Activated CD4-positive, alpha-beta T cell treated with anti-CD3 and anti-CD28 coated beads, Interleukin-2, amount 10 ng/mL, durations not matched to agents 24 days and 14 days (primary cell): Measurements from ENCODE around the gene GALNT13. TPM values are rescaled to one million over a fixed set of nuclear protein-coding genes. Genes with fewer than 3 reads are reported as not detected.

Experiments
- DNase-seq: peaks from one replicate; pipeline ENCODE4 v3.0.0; 2022
- H3K27ac Mint-ChIP-seq: one replicate; pipeline ENCODE4 v1.8.0; 2022; ENCODE audit warnings: mild to moderate bottlenecking, mixed read lengths
- H3K27me3 Mint-ChIP-seq: one replicate; pipeline ENCODE4 v1.8.0; 2022; ENCODE audit warnings: mixed read lengths
- H3K36me3 Mint-ChIP-seq: one replicate; pipeline ENCODE4 v1.8.0; 2022; ENCODE audit warnings: low read depth, mild to moderate bottlenecking, mixed read lengths
- H3K4me1 Mint-ChIP-seq: one replicate; pipeline ENCODE4 v1.8.0; 2021; ENCODE audit warnings: mixed read lengths
- H3K4me3 Mint-ChIP-seq: one replicate; pipeline ENCODE4 v1.8.0; 2022; ENCODE audit warnings: mild to moderate bottlenecking, moderate library complexity, mixed read lengths
- H3K9me3 Mint-ChIP-seq: one replicate; pipeline ENCODE4 v1.8.0; 2021; ENCODE audit warnings: mixed read lengths
- intact Hi-C: fragments of 100-400 bp; cut with micrococcal nuclease; formaldehyde crosslinking; loops from one replicate; pipeline ENCODE4 v1.15.1; 2023
- total RNA-seq: library from RNA; stranded (reverse); gene quantifications from 2 replicates; pipeline ENCODE4 v1.2.3, GENCODE V29; 2022

The GALNT13 gene
- total RNA-seq, 1 donor from 2014 or later, result not detected

- peaks cover 6% of the 10 kb centered on the region for H3K9me3 Mint-ChIP-seq
- no peaks in the 10 kb centered on the region for H3K36me3 Mint-ChIP-seq
- H3K4me3 Mint-ChIP-seq, result no peak overlapping the region
- H3K27me3 Mint-ChIP-seq, result no peaks in the 10 kb centered on the region
- intact Hi-C loops, result no loop called here
- no peak overlapping the region for H3K27ac Mint-ChIP-seq
- H3K4me1 Mint-ChIP-seq, result no peaks in the 10 kb centered on the region
- no peak for DNase-seq
These were observed 316.2 kb downstream of the GALNT13 start for GRCh38 chr2:154187948-154188347.

GRCh38 chr2:154189953-154190352, 318.2 kb downstream of the GALNT13 start:
- no peaks in the 10 kb centered on the region for H3K4me1 Mint-ChIP-seq
- no peak for DNase-seq
- H3K36me3 Mint-ChIP-seq, result no peaks in the 10 kb centered on the region
- H3K9me3 Mint-ChIP-seq, result peaks cover 6% of the 10 kb centered on the region
- H3K4me3 Mint-ChIP-seq, result no peak overlapping the region
- intact Hi-C loops, result no loop called here
- no peaks in the 10 kb centered on the region for H3K27me3 Mint-ChIP-seq
- no peak overlapping the region for H3K27ac Mint-ChIP-seq

- H3K4me3 Mint-ChIP-seq, result no peak overlapping the region
- H3K9me3 Mint-ChIP-seq, result no peaks in the 10 kb centered on the region
- intact Hi-C loops, result no loop called here
- no peaks in the 10 kb centered on the region for H3K36me3 Mint-ChIP-seq
- H3K27me3 Mint-ChIP-seq, result no peaks in the 10 kb centered on the region
- no peaks in the 10 kb centered on the region for H3K4me1 Mint-ChIP-seq
- no peak for DNase-seq
- H3K27ac Mint-ChIP-seq, result no peak overlapping the region
These were observed 321.5 kb downstream of the GALNT13 start for GRCh38 chr2:154193246-154193645.

GRCh38 chr2:154194909-154195643, 323.4 kb downstream of the GALNT13 start:
- no peak overlapping the region for H3K27ac Mint-ChIP-seq
- H3K36me3 Mint-ChIP-seq, result no peaks in the 10 kb centered on the region
- no peak overlapping the region for H3K4me3 Mint-ChIP-seq
- no peaks in the 10 kb centered on the region for H3K27me3 Mint-ChIP-seq
- H3K4me1 Mint-ChIP-seq, result no peaks in the 10 kb centered on the region
- H3K9me3 Mint-ChIP-seq, result no peaks in the 10 kb centered on the region
- DNase-seq, result no peak
- intact Hi-C loops, result no loop called here

GRCh38 chr2:154195644-154196195, 324.0 kb downstream of the GALNT13 start:
- intact Hi-C loops, result no loop called here
- no peaks in the 10 kb centered on the region for H3K4me1 Mint-ChIP-seq
- no peak overlapping the region for H3K4me3 Mint-ChIP-seq
- H3K9me3 Mint-ChIP-seq, result no peaks in the 10 kb centered on the region
- no peak overlapping the region for H3K27ac Mint-ChIP-seq
- no peak for DNase-seq
- no peaks in the 10 kb centered on the region for H3K36me3 Mint-ChIP-seq
- H3K27me3 Mint-ChIP-seq, result no peaks in the 10 kb centered on the region

GRCh38 chr2:154198866-154199265, 327.1 kb downstream of the GALNT13 start:
- no peak overlapping the region for H3K27ac Mint-ChIP-seq
- no peaks in the 10 kb centered on the region for H3K36me3 Mint-ChIP-seq
- no peaks in the 10 kb centered on the region for H3K9me3 Mint-ChIP-seq
- H3K4me1 Mint-ChIP-seq, result no peaks in the 10 kb centered on the region
- no peaks in the 10 kb centered on the region for H3K27me3 Mint-ChIP-seq
- intact Hi-C loops, result no loop called here
- no peak for DNase-seq
- H3K4me3 Mint-ChIP-seq, result no peak overlapping the region

- DNase-seq, result no peak
- Mint-ChIP-seq H3K4me3 (no peak overlapping the region), H3K9me3 (no peaks in the 10 kb centered on the region), H3K27ac (no peak overlapping the region), H3K36me3 (no peaks in the 10 kb centered on the region), H3K27me3 (no peaks in the 10 kb centered on the region), H3K4me1 (no peaks in the 10 kb centered on the region)
- intact Hi-C loops, result no loop called here
These were observed 331.5 kb downstream of the GALNT13 start for GRCh38 chr2:154203206-154203605.

GRCh38 chr2:154203902-154204301, 332.2 kb downstream of the GALNT13 start:
- H3K27ac Mint-ChIP-seq, result no peak overlapping the region
- no peaks in the 10 kb centered on the region for H3K9me3 Mint-ChIP-seq
- no peak for DNase-seq
- H3K4me3 Mint-ChIP-seq, result no peak overlapping the region
- intact Hi-C loops, result no loop called here
- H3K36me3 Mint-ChIP-seq, result no peaks in the 10 kb centered on the region
- H3K4me1 Mint-ChIP-seq, result no peaks in the 10 kb centered on the region
- H3K27me3 Mint-ChIP-seq, result no peaks in the 10 kb centered on the region

- intact Hi-C loops, result no loop called here
- Mint-ChIP-seq H3K4me1 (no peaks in the 10 kb centered on the region), H3K27me3 (no peaks in the 10 kb centered on the region), H3K27ac (no peak overlapping the region), H3K9me3 (no peaks in the 10 kb centered on the region), H3K4me3 (no peak overlapping the region), H3K36me3 (no peaks in the 10 kb centered on the region)
- DNase-seq, result no peak
These were observed 335.7 kb downstream of the GALNT13 start for GRCh38 chr2:154207288-154208047.

- H3K4me1 Mint-ChIP-seq, result no peaks in the 10 kb centered on the region
- no peak for DNase-seq
- intact Hi-C loops, result no loop called here
- no peaks in the 10 kb centered on the region for H3K9me3 Mint-ChIP-seq
- no peak overlapping the region for H3K27ac Mint-ChIP-seq
- H3K27me3 Mint-ChIP-seq, result no peaks in the 10 kb centered on the region
- no peaks in the 10 kb centered on the region for H3K36me3 Mint-ChIP-seq
- no peak overlapping the region for H3K4me3 Mint-ChIP-seq
These were observed 352.0 kb downstream of the GALNT13 start for GRCh38 chr2:154223726-154224125.

GRCh38 chr2:154226931-154227330, 355.2 kb downstream of the GALNT13 start:
- Mint-ChIP-seq H3K27me3 (no peaks in the 10 kb centered on the region), H3K9me3 (no peaks in the 10 kb centered on the region), H3K27ac (no peak overlapping the region), H3K4me1 (no peaks in the 10 kb centered on the region), H3K4me3 (no peak overlapping the region), H3K36me3 (no peaks in the 10 kb centered on the region)
- no peak for DNase-seq
- intact Hi-C loops, result no loop called here

- intact Hi-C loops, result no loop called here
These were observed 357.0 kb downstream of the GALNT13 start for GRCh38 chr2:154228566-154229280.

GRCh38 chr2:154229966-154230365, 358.2 kb downstream of the GALNT13 start:
- H3K4me3 Mint-ChIP-seq, result no peak overlapping the region
- H3K36me3 Mint-ChIP-seq, result no peaks in the 10 kb centered on the region
- no peak overlapping the region for H3K27ac Mint-ChIP-seq
- intact Hi-C loops, result no loop called here
- no peaks in the 10 kb centered on the region for H3K27me3 Mint-ChIP-seq
- H3K9me3 Mint-ChIP-seq, result no peaks in the 10 kb centered on the region
- no peaks in the 10 kb centered on the region for H3K4me1 Mint-ChIP-seq
- DNase-seq, result no peak

More at GRCh38 chr2:154228566-154229280, 357.0 kb downstream of the GALNT13 start:
- Mint-ChIP-seq H3K36me3 (no peaks in the 10 kb centered on the region), H3K4me3 (no peak overlapping the region), H3K27ac (no peak overlapping the region), H3K4me1 (no peaks in the 10 kb centered on the region), H3K9me3 (no peaks in the 10 kb centered on the region), H3K27me3 (no peaks in the 10 kb centered on the region)
- no peak for DNase-seq

GRCh38 chr2:154231021-154231420, 359.3 kb downstream of the GALNT13 start:
- Mint-ChIP-seq H3K27me3 (no peaks in the 10 kb centered on the region), H3K36me3 (no peaks in the 10 kb centered on the region), H3K9me3 (no peaks in the 10 kb centered on the region), H3K4me3 (no peak overlapping the region), H3K27ac (no peak overlapping the region), H3K4me1 (no peaks in the 10 kb centered on the region)
- intact Hi-C loops, result no loop called here
- no peak for DNase-seq
